Neural cell (in vitro differentiated cells): Measurements from ENCODE around the gene AQP4. TPM values are rescaled to one million over a fixed set of nuclear protein-coding genes. Genes with fewer than 3 reads are reported as not detected.

Source experiments
- H2AFZ ChIP-seq: fragments of 200-600, 300-800 bp; sonication (generic), shearing (Covaris generic); 2 replicates; pipeline ENCODE4 v1.6.0; 2014; ENCODE audit warnings: low read depth, mild to moderate bottlenecking, antibody characterized with exemption, low read length, moderate library complexity
- H3F3A ChIP-seq: fragments of 200-600 bp; shearing (Covaris generic); 2 replicates; pipeline ENCODE4 v1.6.1; 2016; ENCODE audit warnings: mild to moderate bottlenecking, moderate library complexity, mixed read lengths, antibody characterized with exemption, low read length; ENCODE audit not compliant: insufficient read depth, poor library complexity, severe bottlenecking
- H3K27ac ChIP-seq: fragments of 200-600, 300-800 bp; sonication (generic), shearing (Covaris generic); 2 replicates; pipeline ENCODE4 v1.5.1; 2014; ENCODE audit warnings: mild to moderate bottlenecking, low read length, moderate library complexity
- H3K27me3 ChIP-seq: fragments of 300-800, 200-600 bp; sonication (generic), shearing (Covaris generic); 2 replicates; pipeline ENCODE4 v1.6.0; 2014; ENCODE audit warnings: mild to moderate bottlenecking, low read depth, low read length, moderate library complexity; ENCODE audit not compliant: insufficient read depth
- H3K36me3 ChIP-seq: fragments of 300-800, 200-600 bp; sonication (generic), shearing (Covaris generic); 2 replicates; pipeline ENCODE4 v1.5.1; 2014; ENCODE audit warnings: mild to moderate bottlenecking, antibody characterized with exemption, low read length, moderate library complexity; ENCODE audit not compliant: insufficient read depth
- H3K4me2 ChIP-seq: fragments of 300-800, 200-600 bp; sonication (generic), shearing (Covaris generic); 2 replicates; pipeline ENCODE4 v1.6.0; 2014; ENCODE audit warnings: mild to moderate bottlenecking, low read length
- H3K4me3 ChIP-seq: fragments of 300-800, 200-600 bp; sonication (generic), shearing (Covaris generic); 2 replicates; pipeline ENCODE4 v1.5.1; 2014; ENCODE audit warnings: mild to moderate bottlenecking, low read length, moderate library complexity
- H3K79me2 ChIP-seq: fragments of 200-600 bp; shearing (Covaris generic); replicated peaks from 2 replicates; pipeline ENCODE4 v1.6.0; 2014; ENCODE audit warnings: mild to moderate bottlenecking, low read length, moderate library complexity; ENCODE audit not compliant: insufficient read depth
- H3K9ac ChIP-seq: fragments of 300-800, 200-600 bp; sonication (generic), shearing (Covaris generic); 2 replicates; pipeline ENCODE4 v1.6.1; 2016; ENCODE audit warnings: mild to moderate bottlenecking, low read length, mixed read lengths
- H3K9me2 ChIP-seq: fragments of 200-600 bp; shearing (Covaris generic); 2 replicates; pipeline ENCODE4 v1.6.1; 2016; ENCODE audit warnings: mild to moderate bottlenecking, low read length, mixed read lengths; ENCODE audit not compliant: insufficient read depth
- H3K9me3 ChIP-seq: fragments of 200-600, 300-800 bp; sonication (generic), shearing (Covaris generic); 2 replicates; pipeline ENCODE4 v1.6.1; 2016; ENCODE audit warnings: mild to moderate bottlenecking, mixed run types, low read length, moderate library complexity, mixed read lengths
- H4K20me1 ChIP-seq: fragments of 200-600 bp; shearing (Covaris generic); 2 replicates; pipeline ENCODE4 v1.6.1; 2016; ENCODE audit warnings: mild to moderate bottlenecking, mixed run types; ENCODE audit not compliant: insufficient read depth
- EP300 ChIP-seq: fragments of 450-650 bp; conservative IDR thresholded peaks from 2 replicates; pipeline ENCODE4 v1.6.1; 2014; ENCODE audit warnings: antibody characterized with exemption, mild to moderate bottlenecking, moderate library complexity; ENCODE audit not compliant: poor library complexity, severe bottlenecking
- EZH2 ChIP-seq: fragments of 200-600, 300-800 bp; shearing (Covaris generic), sonication (generic); IDR thresholded peaks from 2 replicates; pipeline ENCODE4 v1.6.1; 2014; ENCODE audit warnings: antibody characterized with exemption, low read length, borderline replicate concordance, mild to moderate bottlenecking; ENCODE audit not compliant: insufficient read depth, poor library complexity, severe bottlenecking
- MXI1 ChIP-seq: fragments of 450-650 bp; conservative IDR thresholded peaks from 2 replicates; pipeline ENCODE4 v1.6.1; 2014; ENCODE audit warnings: antibody characterized with exemption, mild to moderate bottlenecking; ENCODE audit not compliant: poor library complexity, severe bottlenecking
- POLR2AphosphoS5 ChIP-seq: IDR thresholded peaks from 2 replicates; pipeline ENCODE4 v1.6.1; 2012
- RAD21 ChIP-seq: fragments of 450-650 bp; conservative IDR thresholded peaks from 2 replicates; pipeline ENCODE4 v1.6.1; 2014; ENCODE audit warnings: antibody characterized with exemption, mild to moderate bottlenecking, moderate library complexity
- SMC3 ChIP-seq: fragments of 450-650 bp; conservative IDR thresholded peaks from 2 replicates; pipeline ENCODE4 v1.6.1; 2014; ENCODE audit warnings: antibody characterized with exemption, mild to moderate bottlenecking, moderate library complexity; ENCODE audit not compliant: poor library complexity
- TAF1 ChIP-seq: IDR thresholded peaks from 2 replicates; pipeline ENCODE4 v1.6.1; 2012; ENCODE audit warnings: low read depth
- polyA plus RNA-seq: library from polyadenylated mRNA; depleted of rRNA; stranded (reverse); fragments of >200 nt; gene quantifications from 2 replicates; pipeline ENCODE4 v1.2.3, GENCODE V29; 2014
- TF ChIP-seq, protein P1 (sequence below): IDR thresholded peaks from 2 replicates; pipeline ENCODE4 v1.6.1; 2012; ENCODE audit warnings: borderline replicate concordance
- TF ChIP-seq, protein P2 (sequence below): fragments of 450-650 bp; IDR thresholded peaks from 2 replicates; pipeline ENCODE4 v1.5.1; 2014; ENCODE audit warnings: antibody characterized with exemption, mild to moderate bottlenecking, moderate library complexity; ENCODE audit not compliant: poor library complexity, severe bottlenecking

AQP4 gene
- polyA plus RNA-seq, 1 donor from 2014 or later: 0.24 TPM

DNA sequence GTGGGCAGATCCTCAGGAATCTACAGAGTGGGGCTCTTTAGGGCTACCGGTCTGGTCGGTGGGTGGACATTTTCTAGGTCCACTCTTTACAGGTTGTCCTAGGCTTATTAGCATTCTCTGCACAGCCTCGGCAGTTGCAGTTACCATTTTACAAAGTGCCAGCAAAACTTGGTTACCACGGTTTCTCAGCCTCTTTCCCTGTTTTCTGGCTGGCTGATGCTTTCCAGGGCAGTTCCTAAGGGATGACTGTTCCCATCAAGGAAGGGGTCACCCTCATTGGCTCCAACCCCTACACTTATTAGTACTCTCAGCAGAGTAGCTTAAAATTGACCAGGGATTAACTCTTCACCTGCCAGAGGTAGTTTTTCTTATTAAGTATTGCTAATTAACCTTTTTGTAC, 2.0 kb upstream of the AQP4 start:
- no peaks in the 10 kb centered on the region for H3K36me3 ChIP-seq
- no peaks in the 10 kb centered on the region for H3K9me2 ChIP-seq
- H4K20me1 ChIP-seq: no peaks in the 10 kb centered on the region
- H2AFZ ChIP-seq: no peak overlapping the region
- no peak overlapping the region for H3K27ac ChIP-seq
- H3K4me3 ChIP-seq: no peak overlapping the region
- no peaks in the 10 kb centered on the region for H3F3A ChIP-seq
- H3K9ac ChIP-seq: no peak overlapping the region
- TF ChIP-seq EP300 (no peak), RAD21 (no peak), EZH2 (no peak), TAF1 (no peak), SMC3 (no peak), POLR2AphosphoS5 (no peak), MXI1 (no peak)
- TF ChIP-seq, protein P1, sequence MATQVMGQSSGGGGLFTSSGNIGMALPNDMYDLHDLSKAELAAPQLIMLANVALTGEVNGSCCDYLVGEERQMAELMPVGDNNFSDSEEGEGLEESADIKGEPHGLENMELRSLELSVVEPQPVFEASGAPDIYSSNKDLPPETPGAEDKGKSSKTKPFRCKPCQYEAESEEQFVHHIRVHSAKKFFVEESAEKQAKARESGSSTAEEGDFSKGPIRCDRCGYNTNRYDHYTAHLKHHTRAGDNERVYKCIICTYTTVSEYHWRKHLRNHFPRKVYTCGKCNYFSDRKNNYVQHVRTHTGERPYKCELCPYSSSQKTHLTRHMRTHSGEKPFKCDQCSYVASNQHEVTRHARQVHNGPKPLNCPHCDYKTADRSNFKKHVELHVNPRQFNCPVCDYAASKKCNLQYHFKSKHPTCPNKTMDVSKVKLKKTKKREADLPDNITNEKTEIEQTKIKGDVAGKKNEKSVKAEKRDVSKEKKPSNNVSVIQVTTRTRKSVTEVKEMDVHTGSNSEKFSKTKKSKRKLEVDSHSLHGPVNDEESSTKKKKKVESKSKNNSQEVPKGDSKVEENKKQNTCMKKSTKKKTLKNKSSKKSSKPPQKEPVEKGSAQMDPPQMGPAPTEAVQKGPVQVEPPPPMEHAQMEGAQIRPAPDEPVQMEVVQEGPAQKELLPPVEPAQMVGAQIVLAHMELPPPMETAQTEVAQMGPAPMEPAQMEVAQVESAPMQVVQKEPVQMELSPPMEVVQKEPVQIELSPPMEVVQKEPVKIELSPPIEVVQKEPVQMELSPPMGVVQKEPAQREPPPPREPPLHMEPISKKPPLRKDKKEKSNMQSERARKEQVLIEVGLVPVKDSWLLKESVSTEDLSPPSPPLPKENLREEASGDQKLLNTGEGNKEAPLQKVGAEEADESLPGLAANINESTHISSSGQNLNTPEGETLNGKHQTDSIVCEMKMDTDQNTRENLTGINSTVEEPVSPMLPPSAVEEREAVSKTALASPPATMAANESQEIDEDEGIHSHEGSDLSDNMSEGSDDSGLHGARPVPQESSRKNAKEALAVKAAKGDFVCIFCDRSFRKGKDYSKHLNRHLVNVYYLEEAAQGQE: no peak
- TF ChIP-seq, protein P2, sequence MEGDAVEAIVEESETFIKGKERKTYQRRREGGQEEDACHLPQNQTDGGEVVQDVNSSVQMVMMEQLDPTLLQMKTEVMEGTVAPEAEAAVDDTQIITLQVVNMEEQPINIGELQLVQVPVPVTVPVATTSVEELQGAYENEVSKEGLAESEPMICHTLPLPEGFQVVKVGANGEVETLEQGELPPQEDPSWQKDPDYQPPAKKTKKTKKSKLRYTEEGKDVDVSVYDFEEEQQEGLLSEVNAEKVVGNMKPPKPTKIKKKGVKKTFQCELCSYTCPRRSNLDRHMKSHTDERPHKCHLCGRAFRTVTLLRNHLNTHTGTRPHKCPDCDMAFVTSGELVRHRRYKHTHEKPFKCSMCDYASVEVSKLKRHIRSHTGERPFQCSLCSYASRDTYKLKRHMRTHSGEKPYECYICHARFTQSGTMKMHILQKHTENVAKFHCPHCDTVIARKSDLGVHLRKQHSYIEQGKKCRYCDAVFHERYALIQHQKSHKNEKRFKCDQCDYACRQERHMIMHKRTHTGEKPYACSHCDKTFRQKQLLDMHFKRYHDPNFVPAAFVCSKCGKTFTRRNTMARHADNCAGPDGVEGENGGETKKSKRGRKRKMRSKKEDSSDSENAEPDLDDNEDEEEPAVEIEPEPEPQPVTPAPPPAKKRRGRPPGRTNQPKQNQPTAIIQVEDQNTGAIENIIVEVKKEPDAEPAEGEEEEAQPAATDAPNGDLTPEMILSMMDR: no peak
- H3K27me3 ChIP-seq: peaks cover 16% of the 10 kb centered on the region
- H3K9me3 ChIP-seq: no peaks in the 10 kb centered on the region
- no peak overlapping the region for H3K4me2 ChIP-seq
- no peaks in the 10 kb centered on the region for H3K79me2 ChIP-seq

DNA sequence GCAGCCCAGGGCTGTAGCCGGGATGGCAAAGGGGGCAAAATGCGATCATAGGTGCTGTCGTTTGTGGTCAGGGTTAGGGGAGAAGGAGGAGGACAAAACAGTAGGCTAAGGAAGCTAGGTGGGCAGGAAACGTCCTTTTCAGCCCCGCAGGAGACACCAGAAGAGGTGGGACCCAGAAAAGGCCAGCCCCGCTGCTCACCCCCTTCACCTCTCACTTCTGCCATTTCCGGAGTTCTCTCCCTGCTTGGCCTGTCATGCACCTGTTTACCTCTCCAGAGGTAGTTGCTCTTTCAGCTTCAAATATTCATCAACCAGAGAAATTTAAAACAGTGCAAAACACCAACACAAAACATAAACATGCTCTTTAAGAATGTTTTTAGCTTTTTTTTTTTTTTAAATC, 849 bp downstream of the AQP4 start:
- Histone ChIP-seq H3K4me2 (no peak overlapping the region), H3K9me3 (no peaks in the 10 kb centered on the region), H2AFZ (no peak overlapping the region), H3F3A (no peaks in the 10 kb centered on the region), H4K20me1 (no peaks in the 10 kb centered on the region), H3K27ac (no peak overlapping the region), H3K27me3 (peaks cover 16% of the 10 kb centered on the region), H3K9me2 (no peaks in the 10 kb centered on the region), H3K79me2 (no peaks in the 10 kb centered on the region), H3K4me3 (no peak overlapping the region), H3K9ac (no peak overlapping the region), H3K36me3 (no peaks in the 10 kb centered on the region)
- no peak for TF ChIP-seq SMC3
- no peak for TF ChIP-seq TAF1
- no peak for TF ChIP-seq POLR2AphosphoS5
- no peak for TF ChIP-seq RAD21
- no peak for TF ChIP-seq MXI1
- TF ChIP-seq, protein P1: no peak
- no peak for TF ChIP-seq EP300
- TF ChIP-seq EZH2: no peak
- TF ChIP-seq, protein P2: no peak
